Measurements from ENCODE around the gene NOL3. TPM values are rescaled to one million over a fixed set of nuclear protein-coding genes. Genes with fewer than 3 reads are reported as not detected.
A peak's percentile ranks its signal among the peaks of the same experiment; 100 is the strongest.

The NOL3 gene
- total RNA-seq, 1 donor from 2014 or later, result 55.6 TPM

GRCh38 chr16:67161595-67162058 lies 8.7 kb upstream of the NOL3 start:
- H3K27me3 ChIP-seq (ENCODE audit: low read depth), result peaks cover 38% of the 10 kb centered on the region
- no peak overlapping the region for H3K27ac ChIP-seq
- peak overlapping the region; percentile 94 for H3K4me3 ChIP-seq
- peaks cover 57% of the 10 kb centered on the region for H3K4me1 ChIP-seq
- ATAC-seq (no peak), DNase-seq (no peak)
- intact Hi-C loops (cut with DNase I), result no loop called here
- no peaks in the 10 kb centered on the region for H3K9me3 ChIP-seq
- no peaks in the 10 kb centered on the region for H3K36me3 ChIP-seq
- no peak for TF ChIP-seq CTCF (IDR thresholded peaks at IDR 0.05)

GRCh38 chr16:67162506-67163163 lies 7.7 kb upstream of the NOL3 start:
- Histone ChIP-seq H3K27me3 (ENCODE audit: low read depth) (peaks cover 38% of the 10 kb centered on the region), H3K9me3 (no peaks in the 10 kb centered on the region), H3K27ac (no peak overlapping the region), H3K36me3 (peaks cover 7% of the 10 kb centered on the region), H3K4me1 (peaks cover 57% of the 10 kb centered on the region), H3K4me3 (peak overlapping the region; percentile 54)
- ATAC-seq, result no peak
- DNase-seq, result no peak
- no peak for TF ChIP-seq CTCF (IDR thresholded peaks at IDR 0.05)
- intact Hi-C loops (cut with DNase I), result no loop called here

GRCh38 chr16:67163164-67163998 lies 7.0 kb upstream of the NOL3 start:
- H3K36me3 ChIP-seq, result peaks cover 7% of the 10 kb centered on the region
- peaks cover 38% of the 10 kb centered on the region for H3K27me3 ChIP-seq (ENCODE audit: low read depth)
- peak overlapping the region; percentile 54 for H3K4me3 ChIP-seq
- no peak for TF ChIP-seq CTCF (IDR thresholded peaks at IDR 0.05)
- H3K27ac ChIP-seq, result peak overlapping the region; percentile 36
- H3K4me1 ChIP-seq, result peaks cover 56% of the 10 kb centered on the region
- intact Hi-C loops (cut with DNase I), result no loop called here
- ATAC-seq, result peak in 1 of 2 donors; percentile 2
- no peak for DNase-seq
- H3K9me3 ChIP-seq, result no peaks in the 10 kb centered on the region

GRCh38 chr16:67163999-67164558 lies 6.3 kb upstream of the NOL3 start:
- DNase-seq (no peak), ATAC-seq (no peak)
- Histone ChIP-seq H3K27me3 (ENCODE audit: low read depth) (peaks cover 38% of the 10 kb centered on the region), H3K36me3 (peaks cover 7% of the 10 kb centered on the region), H3K4me1 (peaks cover 52% of the 10 kb centered on the region), H3K9me3 (no peaks in the 10 kb centered on the region), H3K27ac (peak overlapping the region; percentile 36), H3K4me3 (peak overlapping the region; percentile 54)
- intact Hi-C loops (cut with DNase I), result no loop called here
- no peak for TF ChIP-seq CTCF (IDR thresholded peaks at IDR 0.05)

- Histone ChIP-seq H3K36me3 (peaks cover 7% of the 10 kb centered on the region), H3K27me3 (ENCODE audit: low read depth) (peaks cover 38% of the 10 kb centered on the region), H3K4me3 (peak within 1 kb of the TSS; percentile 54), H3K9me3 (no peaks in the 10 kb centered on the region), H3K27ac (peak within 1 kb of the TSS; percentile 64), H3K4me1 (peaks cover 55% of the 10 kb centered on the region)
- DNase-seq, result peak; percentile 78
- TF ChIP-seq CTCF (IDR thresholded peaks at IDR 0.05), result no peak
- intact Hi-C loops (cut with DNase I), result no loop called here
- ATAC-seq, result peak; percentile 46 to 53
Measured at GRCh38 chr16:67164599-67165061, 5.7 kb upstream of the NOL3 start, which contains the start of gene HSF4. TSS of gene HSF4 (plus strand) at chr16:67164745. CDS start at chr16:67164812, 67 bp downstream.

Data from lower lobe of right lung (tissue), 2 donors.